GM12878 (cell line): ENCODE measurements around the gene QPRT. TPM values are rescaled to one million over a fixed set of nuclear protein-coding genes. Genes with fewer than 3 reads are reported as not detected.

Experiments
- ATAC-seq: fragments of 200-7000 bp; cut with Tn5 transposase; 3 replicates; pipeline ENCODE4 v1.9.1; 2020; ENCODE audit warnings: mild to moderate bottlenecking, moderate library complexity
- BruUV-seq: library from RNA; stranded (reverse); fragments of 400-500 nt; replicated peaks from 2 replicates; lab custom pipeline; 2021; lab: Mats Ljungman, UMichigan
- CTCF ChIA-PET: fragments of 300-600 bp; sonication (Branson Sonifier 250); formaldehyde crosslinking; extraction: SDS; loops from one replicate; lab custom pipeline; 2021; ENCODE audit warnings: inconsistent platforms; lab: Yijun Ruan, JAX
- POLR2A ChIA-PET: fragments of 350-600 bp; formaldehyde crosslinking; extraction: SDS; loops from one replicate; lab custom pipeline; 2021; ENCODE audit warnings: inconsistent platforms; lab: Charles Lee
- RAD21 ChIA-PET: fragments of 300-600 bp; sonication (Branson Sonifier 250); formaldehyde crosslinking; loops from one replicate; lab custom pipeline; 2023; ENCODE audit warnings: antibody characterized with exemption; ENCODE audit not compliant: unreplicated experiment; lab: Charles Lee
- SMC1A ChIA-PET: fragments of 300-600 bp; sonication (Branson Sonifier 250); formaldehyde crosslinking; loops from one replicate; lab custom pipeline; 2023; ENCODE audit not compliant: unreplicated experiment, uncharacterized antibody; lab: Charles Lee
- DNase-seq: peaks from one replicate; pipeline ENCODE4 v3.0.0-alpha.2; 2011; ENCODE audit warnings: low read depth, low spot score
- FAIRE-seq: peaks from 3 replicates; lab custom pipeline; 2011; peaks lifted over from hg19 to GRCh38; lab: Jason Lieb, UNC
- H2AFZ ChIP-seq: 2 replicates; pipeline ENCODE4 v1.6.0; 2011; ENCODE audit warnings: low read depth, low read length, control low read depth; ENCODE audit not compliant: control insufficient read depth
- H3K27ac ChIP-seq: 2 replicates; pipeline ENCODE4 v1.5.1; 2011; ENCODE audit warnings: control low read depth; ENCODE audit not compliant: control insufficient read depth, insufficient read depth
- H3K27me3 ChIP-seq, 2 experiments: replicated peaks in 1 of 2; 2 replicates each; pipeline versions ENCODE4 v1.6.0 to v1.6.1; 2011; ENCODE audit warnings: low read length in 1 of 2; ENCODE audit not compliant: control insufficient read depth in 2 of 2, insufficient read depth in 2 of 2
- H3K36me3 ChIP-seq, 2 experiments: 2 replicates each; pipeline ENCODE4 v1.5.1; 2011; ENCODE audit warnings: low read length in 1 of 2; ENCODE audit not compliant: control insufficient read depth in 2 of 2, insufficient read depth in 2 of 2
- H3K4me1 ChIP-seq: 2 replicates; pipeline ENCODE4 v1.6.1; 2011; ENCODE audit warnings: mild to moderate bottlenecking, low read length, moderate library complexity, mixed read lengths; ENCODE audit not compliant: control insufficient read depth, insufficient read depth
- H3K4me2 ChIP-seq: 2 replicates; pipeline ENCODE4 v1.6.0; 2011; ENCODE audit warnings: control low read depth; ENCODE audit not compliant: control insufficient read depth, insufficient read depth
- H3K4me3 ChIP-seq: fragments of 200-600 bp; sonication (generic); 2 replicates; pipeline ENCODE4 v1.5.1; 2016
- H3K79me2 ChIP-seq: 2 replicates; pipeline ENCODE4 v1.6.0; 2011; ENCODE audit warnings: low read length; ENCODE audit not compliant: control insufficient read depth, insufficient read depth
- H3K9ac ChIP-seq: 2 replicates; pipeline ENCODE4 v1.8.0; 2011; ENCODE audit warnings: low read length, control low read depth, mixed read lengths; ENCODE audit not compliant: control insufficient read depth, insufficient read depth
- H3K9me3 ChIP-seq: replicated peaks from 3 replicates; pipeline ENCODE4 v1.5.1; 2011; ENCODE audit warnings: mild to moderate bottlenecking, low read length; ENCODE audit not compliant: control insufficient read depth, insufficient read depth
- H4K20me1 ChIP-seq: 2 replicates; pipeline ENCODE4 v1.6.0; 2011; ENCODE audit not compliant: control insufficient read depth, insufficient read depth
- BHLHE40 ChIP-seq, 2 experiments: fragments of 450-650 bp in 1 of 2; IDR thresholded peaks; 2 replicates each; pipeline ENCODE4 v1.6.1; 2011 to 2017; ENCODE audit warnings: low read depth in 2 of 2, borderline replicate concordance in 1 of 2, improper control_type of control experiment in 1 of 2, low read length in 1 of 2, mild to moderate bottlenecking in 1 of 2
- BRCA1 ChIP-seq: IDR thresholded peaks from 2 replicates; pipeline ENCODE4 v1.6.1; 2011; ENCODE audit warnings: low read depth, low read length, improper control_type of control experiment
- IKZF1 ChIP-seq: fragments of 450-650 bp; conservative IDR thresholded peaks from 2 replicates; pipeline ENCODE4 v1.6.1; 2017; ENCODE audit warnings: antibody characterized with exemption, mild to moderate bottlenecking
- MEF2A ChIP-seq: IDR thresholded peaks from 2 replicates; pipeline ENCODE4 v1.6.1; 2011; ENCODE audit warnings: low read depth, mild to moderate bottlenecking, low read length, moderate library complexity; ENCODE audit not compliant: insufficient read depth
- MYB ChIP-seq: fragments of 150-350 bp; IDR thresholded peaks from 2 replicates; pipeline ENCODE4 v1.6.1; 2014; ENCODE audit warnings: mild to moderate bottlenecking, low read depth, low read length, borderline replicate concordance
- NR2C2 ChIP-seq: IDR thresholded peaks from 2 replicates; pipeline ENCODE4 v1.6.1; 2011; ENCODE audit warnings: borderline replicate concordance, low read depth; ENCODE audit not compliant: control insufficient read depth, insufficient read length
- RFX5 ChIP-seq: IDR thresholded peaks from 2 replicates; pipeline ENCODE4 v1.6.1; 2011; ENCODE audit warnings: low read depth, low read length, improper control_type of control experiment
- SIN3A ChIP-seq: IDR thresholded peaks from 2 replicates; pipeline ENCODE4 v1.6.1; 2012; ENCODE audit warnings: low read depth, low read length, improper control_type of control experiment
- USF1 ChIP-seq: IDR thresholded peaks from 2 replicates; pipeline ENCODE4 v1.6.1; 2011; ENCODE audit warnings: borderline replicate concordance, low read depth, mild to moderate bottlenecking, moderate library complexity, mixed read lengths, low read length; ENCODE audit not compliant: insufficient read depth; ENCODE audit errors: extremely low read length
- ZNF207 ChIP-seq: fragments of 450-650 bp; IDR thresholded peaks from 2 replicates; pipeline ENCODE4 v1.6.1; 2014; ENCODE audit warnings: antibody characterized with exemption, mild to moderate bottlenecking, borderline replicate concordance
- ZNF217 ChIP-seq: fragments of 450-650 bp; IDR thresholded peaks from 2 replicates; pipeline ENCODE4 v1.6.1; 2017; ENCODE audit warnings: antibody characterized with exemption, mild to moderate bottlenecking
- ZNF24 ChIP-seq: fragments of 450-650 bp; IDR thresholded peaks from 2 replicates; pipeline ENCODE4 v1.6.1; 2017; ENCODE audit warnings: antibody characterized with exemption, mild to moderate bottlenecking
- ZSCAN29 ChIP-seq: fragments of 450-650 bp; IDR thresholded peaks from 2 replicates; pipeline ENCODE4 v1.6.1; 2017; ENCODE audit warnings: mild to moderate bottlenecking, moderate library complexity
- WGBS: methylation state at CpG from one replicate; pipeline ENCODE4 v1.1.6; 2016; ENCODE audit warnings: low lambda C conversion rate; ENCODE audit not compliant: insufficient replicate concordance, insufficient coverage; ENCODE audit errors: missing lambda C conversion rate; 5-methylcytosine and 5-hydroxymethylcytosine counted together
- in situ Hi-C: fragments of 300-500 bp; cut with MboI; formaldehyde crosslinking; loops from 9 replicates; pipeline ENCODE4 v1.14.3; 2018; ENCODE audit warnings: mixed read lengths
- intact Hi-C: fragments of 100-400 bp; cut with micrococcal nuclease; formaldehyde crosslinking; loops from one replicate; pipeline ENCODE4 v1.14.2; 2022; ENCODE audit not compliant: unreplicated experiment
- polyA plus RNA-seq, 11 experiments: library from polyadenylated mRNA; depleted of rRNA in 4 of 11; unstranded in 6 of 11; stranded (reverse) in 5 of 11; fragments of >200 nt; fragmentation: Nextera tagmentation in 4 of 11; fragmentation: Illumina TruSeq in 1 of 11; extraction: Ambion mirVana in 4 of 11; extraction: Trizol in 1 of 11; gene quantifications; 1 replicate in 1 of 11; 2 replicates in 10 of 11; pipeline versions ENCODE4 v1.2.1 to v1.2.3, GENCODE V29; 2011 to 2016; ENCODE audit warnings: inconsistent platforms in 2 of 11, missing spikeins in 2 of 11, low read depth in 1 of 11
- total RNA-seq, 4 experiments: library from RNA; depleted of rRNA in 3 of 4; stranded (reverse); fragments of >200 nt in 3 of 4; fragmentation: Illumina TruSeq in 1 of 4; extraction: Trizol in 1 of 4; gene quantifications; 2 replicates each; pipeline versions ENCODE4 v1.2.1 to v1.2.3, GENCODE V29; 2013 to 2021
- TF ChIP-seq, protein P1 (sequence below): fragments of 450-650 bp; IDR thresholded peaks from 2 replicates; pipeline ENCODE4 v1.6.1; 2016; ENCODE audit warnings: mild to moderate bottlenecking

Gene QPRT
- total and polyA plus RNA-seq, 10 of the 15 experiments (the other 5 are each of a cell fraction or from before 2014, with no cell fraction given) = 2.7 to 43.0 (median 31.3) TPM

DNA sequence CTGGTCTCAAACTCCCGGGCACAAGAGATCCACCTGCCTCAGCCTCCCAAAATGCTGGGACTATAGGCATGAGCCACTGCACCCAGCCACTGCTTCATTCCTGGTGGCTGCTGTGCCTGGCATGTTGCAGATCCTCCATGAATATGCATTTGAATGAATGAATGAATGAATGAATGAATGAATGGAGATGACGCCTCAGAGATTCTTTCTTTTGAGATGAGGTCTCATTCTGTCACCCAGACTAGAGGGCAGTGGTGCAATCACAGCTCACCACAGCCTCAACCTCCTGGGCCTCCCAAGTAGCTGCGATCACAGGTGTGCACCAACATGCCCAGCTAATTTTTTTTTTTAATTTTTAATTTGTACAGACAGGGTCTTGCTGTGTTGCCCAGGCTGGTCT is 10.7 kb upstream of the QPRT start:
- POLR2A ChIA-PET = interaction anchor here (1.7 kb wide), 1 partner anchor 11 kb away, joined by 7 read pairs; the partner anchor contains the start of gene QPRT
- BruUV-seq = no TSS peak
- 66% methylated on average over 3 of the region's 3 CpGs for WGBS

DNA sequence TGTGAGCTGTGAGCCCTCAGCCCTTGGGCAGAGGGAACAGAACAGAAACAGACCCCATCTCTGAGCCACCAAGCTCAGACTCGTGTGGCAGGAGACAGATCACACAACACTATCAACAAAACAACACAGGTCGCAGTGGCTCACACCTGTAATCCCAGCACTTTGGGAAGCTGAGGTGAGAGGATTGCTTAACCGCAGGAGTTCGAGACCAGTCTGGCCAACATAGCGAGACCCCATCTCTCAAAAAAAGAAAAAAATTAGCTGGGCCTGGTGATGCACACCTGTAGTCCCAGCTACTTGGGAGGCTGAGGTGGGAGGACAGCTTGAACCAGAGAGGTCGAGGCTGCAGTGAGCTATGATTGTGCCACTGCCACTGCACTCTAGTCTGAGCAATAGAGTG is 5.5 kb upstream of the QPRT start:
- no peak for DNase-seq
- Histone ChIP-seq H3K4me1 (peaks cover under 1% of the 10 kb centered on the region; the same call in 1 of the 2 replicates), H3K36me3 (peaks cover 2 to 6% of the 10 kb centered on the region in 2 experiments; a peak in 2 of 4 replicates), H3K4me3 (no peak overlapping the region), H3K27ac (no peak overlapping the region), H3K79me2 (peaks cover 12% of the 10 kb centered on the region), H2AFZ (no peak overlapping the region)
- ATAC-seq = no peak
- no peak for FAIRE-seq
- POLR2A ChIA-PET = no interaction called here
- TF ChIP-seq RFX5 (no peak), ZNF207 (no peak), USF1 (no peak), ZSCAN29 (no peak), IKZF1 (no peak), MYB (no peak), BHLHE40 (IDR thresholded peaks at IDR 0.05; ENCODE audit: borderline replicate concordance in 1 of 2, low read depth in 2 of 2, low read length in 1 of 2) (no peak), NR2C2 (no peak), MEF2A (no peak), ZNF217 (no peak), SIN3A (no peak), BRCA1 (no peak)
- TF ChIP-seq, all 136 proteins: peak for 0
- Histone ChIP-seq H4K20me1 (peaks cover 6% of the 10 kb centered on the region), H3K9ac (no peak overlapping the region), H3K4me2 (no peak overlapping the region), H3K9me3 (no peaks in the 10 kb centered on the region), H3K27me3 (no peaks in the 10 kb centered on the region)
- in situ Hi-C loops = no loop called here
- BruUV-seq = no TSS peak
- intact Hi-C loops = no loop called here
- RAD21 ChIA-PET = no interaction called here
- CTCF ChIA-PET = no interaction called here
- SMC1A ChIA-PET = interaction anchor here (6.9 kb wide), 1 partner anchor 10 kb away, joined by 69 read pairs; the partner anchor contains the start of gene SPN
- 68% methylated on average over 6 of the region's 6 CpGs for WGBS

More for the DNA sequence above, 10.7 kb upstream of the QPRT start:
- H3K27me3 ChIP-seq = no peaks in the 10 kb centered on the region
- intact Hi-C loops = no loop called here
- no peak overlapping the region for H3K27ac ChIP-seq
- no peak overlapping the region for H2AFZ ChIP-seq
- H3K36me3 ChIP-seq = peaks cover 2 to 8% of the 10 kb centered on the region in 2 experiments; a peak in 2 of 4 replicates
- H3K4me3 ChIP-seq = no peak overlapping the region
- no peak overlapping the region for H3K9ac ChIP-seq
- ChIA-PET RAD21 (interaction anchor here (1.0 to 2.3 kb wide), 2 partner anchors 11 to 34 kb away, joined by 4 to 11 read pairs; partner anchors contain the start of gene QPRT), SMC1A (interaction anchor here (0.7 to 1.4 kb wide), 2 partner anchors 19 to 20 kb away, joined by 3 to 4 read pairs; no protein-coding TSS in a partner anchor), CTCF (interaction anchor here (1.1 to 1.6 kb wide), 2 partner anchors 11 to 41 kb away, joined by 3 read pairs; partner anchors contain the start of gene QPRT)
- no peak for ATAC-seq
- in situ Hi-C loops = no loop called here
- no peak for DNase-seq
- peaks cover 5% of the 10 kb centered on the region for H3K4me1 ChIP-seq
- H3K4me2 ChIP-seq = 0 out of 2 replicates have a peak overlapping the region, but pooled peaks have one; percentile 7
- peak; percentile 97 for TF ChIP-seq ZNF24
- TF ChIP-seq, protein P1, sequence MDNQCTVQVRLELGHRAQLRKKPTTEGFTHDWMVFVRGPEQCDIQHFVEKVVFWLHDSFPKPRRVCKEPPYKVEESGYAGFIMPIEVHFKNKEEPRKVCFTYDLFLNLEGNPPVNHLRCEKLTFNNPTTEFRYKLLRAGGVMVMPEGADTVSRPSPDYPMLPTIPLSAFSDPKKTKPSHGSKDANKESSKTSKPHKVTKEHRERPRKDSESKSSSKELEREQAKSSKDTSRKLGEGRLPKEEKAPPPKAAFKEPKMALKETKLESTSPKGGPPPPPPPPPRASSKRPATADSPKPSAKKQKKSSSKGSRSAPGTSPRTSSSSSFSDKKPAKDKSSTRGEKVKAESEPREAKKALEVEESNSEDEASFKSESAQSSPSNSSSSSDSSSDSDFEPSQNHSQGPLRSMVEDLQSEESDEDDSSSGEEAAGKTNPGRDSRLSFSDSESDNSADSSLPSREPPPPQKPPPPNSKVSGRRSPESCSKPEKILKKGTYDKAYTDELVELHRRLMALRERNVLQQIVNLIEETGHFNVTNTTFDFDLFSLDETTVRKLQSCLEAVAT = no peak
- H3K9me3 ChIP-seq = no peaks in the 10 kb centered on the region
- peaks cover 6% of the 10 kb centered on the region for H4K20me1 ChIP-seq
- H3K79me2 ChIP-seq = peaks cover 63% of the 10 kb centered on the region
- FAIRE-seq = no peak
